Osteoblast (primary cell): ENCODE results near the gene AQP12A. TPM values are rescaled to one million over a fixed set of nuclear protein-coding genes. Genes with fewer than 3 reads are reported as not detected.

Experiments used
- DNase-seq: peaks from one replicate; pipeline ENCODE4 v3.0.0; 2011; ENCODE audit warnings: low spot score, mixed read lengths; ENCODE audit not compliant: insufficient read length; ENCODE audit errors: missing footprints
- H2AFZ ChIP-seq: 2 replicates; pipeline ENCODE4 v1.6.0; 2011; ENCODE audit warnings: mild to moderate bottlenecking, low read length
- H3K27ac ChIP-seq: 2 replicates; pipeline ENCODE4 v1.5.1; 2011; ENCODE audit warnings: mild to moderate bottlenecking, low read depth, low read length, moderate library complexity
- H3K27me3 ChIP-seq: 2 replicates; pipeline ENCODE4 v1.6.0; 2012; ENCODE audit warnings: mild to moderate bottlenecking, control low read depth, inconsistent platforms, low read length, moderate library complexity; ENCODE audit not compliant: insufficient read depth
- H3K36me3 ChIP-seq: 2 replicates; pipeline ENCODE4 v1.5.1; 2011; ENCODE audit warnings: mild to moderate bottlenecking, low read length, control low read depth, moderate library complexity; ENCODE audit not compliant: insufficient read depth
- H3K4me1 ChIP-seq: 2 replicates; pipeline ENCODE4 v1.5.1; 2011; ENCODE audit warnings: mild to moderate bottlenecking, low read length, control low read depth, moderate library complexity; ENCODE audit not compliant: insufficient read depth
- H3K4me2 ChIP-seq: 2 replicates; pipeline ENCODE4 v1.6.0; 2011; ENCODE audit warnings: mild to moderate bottlenecking, low read length; ENCODE audit not compliant: insufficient read depth
- H3K4me3 ChIP-seq: fragments of 200-600 bp; sonication (generic); 3 replicates; pipeline ENCODE4 v1.5.1; 2012; ENCODE audit warnings: mild to moderate bottlenecking, low read length, inconsistent platforms; ENCODE audit not compliant: insufficient read depth
- H3K79me2 ChIP-seq: 2 replicates; pipeline ENCODE4 v1.6.0; 2012; ENCODE audit warnings: mild to moderate bottlenecking, low read length, control low read depth, inconsistent platforms; ENCODE audit not compliant: insufficient read depth
- H3K9me3 ChIP-seq: 2 replicates; pipeline ENCODE4 v1.5.1; 2011; ENCODE audit warnings: low read depth, low read length, control low read depth
- H4K20me1 ChIP-seq: 2 replicates; pipeline ENCODE4 v1.6.0; 2012; ENCODE audit warnings: mild to moderate bottlenecking, low read length, control low read depth; ENCODE audit not compliant: insufficient read depth
- total RNA-seq: library from RNA; depleted of rRNA; stranded (reverse); fragments of >200 nt; gene quantifications from 2 replicates; pipeline ENCODE4 v1.2.3, GENCODE V29; 2012
- TF ChIP-seq, protein P1 (sequence below): IDR thresholded peaks from 2 replicates; pipeline ENCODE4 v1.5.1; 2011; ENCODE audit warnings: mild to moderate bottlenecking, low read depth, low read length, moderate library complexity; ENCODE audit errors: extremely low read depth

AQP12A gene
- total RNA-seq, 1 donor, result not detected

DNA sequence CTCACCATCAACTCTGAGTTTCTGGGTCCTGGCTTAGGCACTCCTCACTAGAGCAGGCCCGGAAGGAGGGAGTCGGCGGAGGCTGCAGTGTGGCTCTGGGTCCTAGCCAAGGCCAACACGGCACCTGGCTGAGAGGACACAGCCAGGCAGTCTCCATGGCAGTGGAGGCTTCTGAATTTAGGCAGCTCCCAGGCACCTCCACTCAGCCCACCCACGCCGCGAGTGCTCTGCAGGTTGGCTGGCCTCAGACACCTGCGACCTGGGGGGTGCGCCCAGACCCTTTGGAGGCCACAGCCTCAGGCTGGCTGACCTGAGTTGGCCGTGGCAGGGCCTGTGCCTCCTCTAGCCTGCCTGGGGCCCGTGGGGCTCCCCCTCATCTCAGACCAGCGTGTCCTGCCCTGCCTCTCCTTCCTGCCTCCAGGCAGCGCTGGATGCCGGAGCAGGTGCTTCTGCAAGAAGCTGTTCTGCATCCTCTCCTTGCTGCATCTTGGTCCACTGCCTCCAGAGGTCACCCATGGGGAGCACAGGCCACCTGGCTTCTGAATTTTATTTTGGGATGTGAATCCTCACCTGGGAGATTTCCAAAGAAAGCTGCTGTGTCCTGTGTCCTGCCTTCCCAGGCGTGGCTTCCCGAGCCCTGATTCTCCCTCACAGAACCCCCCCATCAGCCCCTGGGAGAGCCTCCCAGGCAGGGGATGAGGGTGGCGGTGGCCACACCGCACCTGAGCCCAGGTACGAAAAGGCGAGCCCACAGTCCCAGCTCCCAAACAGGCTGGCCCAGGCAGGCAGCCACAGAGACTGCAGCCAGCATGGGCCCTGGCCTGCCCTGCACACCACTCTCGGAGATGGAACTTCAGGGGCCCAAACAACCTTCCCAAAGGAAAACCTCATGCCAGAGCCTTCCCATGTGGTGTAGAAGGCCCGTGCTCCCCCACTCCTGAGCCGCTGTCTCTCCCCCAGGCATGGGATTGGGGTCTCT, 23.4 kb downstream of the AQP12A start:
- no peaks in the 10 kb centered on the region for H3K4me1 ChIP-seq
- DNase-seq, result no peak
- no peak overlapping the region for H3K27ac ChIP-seq
- H3K79me2 ChIP-seq, result no peaks in the 10 kb centered on the region
- no peaks in the 10 kb centered on the region for H4K20me1 ChIP-seq
- H3K4me2 ChIP-seq, result no peak overlapping the region
- no peaks in the 10 kb centered on the region for H3K9me3 ChIP-seq
- H3K27me3 ChIP-seq, result peaks cover 12% of the 10 kb centered on the region
- H2AFZ ChIP-seq, result no peak overlapping the region
- no peak overlapping the region for H3K4me3 ChIP-seq
- H3K36me3 ChIP-seq, result no peaks in the 10 kb centered on the region
- TF ChIP-seq, protein P1, sequence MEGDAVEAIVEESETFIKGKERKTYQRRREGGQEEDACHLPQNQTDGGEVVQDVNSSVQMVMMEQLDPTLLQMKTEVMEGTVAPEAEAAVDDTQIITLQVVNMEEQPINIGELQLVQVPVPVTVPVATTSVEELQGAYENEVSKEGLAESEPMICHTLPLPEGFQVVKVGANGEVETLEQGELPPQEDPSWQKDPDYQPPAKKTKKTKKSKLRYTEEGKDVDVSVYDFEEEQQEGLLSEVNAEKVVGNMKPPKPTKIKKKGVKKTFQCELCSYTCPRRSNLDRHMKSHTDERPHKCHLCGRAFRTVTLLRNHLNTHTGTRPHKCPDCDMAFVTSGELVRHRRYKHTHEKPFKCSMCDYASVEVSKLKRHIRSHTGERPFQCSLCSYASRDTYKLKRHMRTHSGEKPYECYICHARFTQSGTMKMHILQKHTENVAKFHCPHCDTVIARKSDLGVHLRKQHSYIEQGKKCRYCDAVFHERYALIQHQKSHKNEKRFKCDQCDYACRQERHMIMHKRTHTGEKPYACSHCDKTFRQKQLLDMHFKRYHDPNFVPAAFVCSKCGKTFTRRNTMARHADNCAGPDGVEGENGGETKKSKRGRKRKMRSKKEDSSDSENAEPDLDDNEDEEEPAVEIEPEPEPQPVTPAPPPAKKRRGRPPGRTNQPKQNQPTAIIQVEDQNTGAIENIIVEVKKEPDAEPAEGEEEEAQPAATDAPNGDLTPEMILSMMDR, result no peak

DNA sequence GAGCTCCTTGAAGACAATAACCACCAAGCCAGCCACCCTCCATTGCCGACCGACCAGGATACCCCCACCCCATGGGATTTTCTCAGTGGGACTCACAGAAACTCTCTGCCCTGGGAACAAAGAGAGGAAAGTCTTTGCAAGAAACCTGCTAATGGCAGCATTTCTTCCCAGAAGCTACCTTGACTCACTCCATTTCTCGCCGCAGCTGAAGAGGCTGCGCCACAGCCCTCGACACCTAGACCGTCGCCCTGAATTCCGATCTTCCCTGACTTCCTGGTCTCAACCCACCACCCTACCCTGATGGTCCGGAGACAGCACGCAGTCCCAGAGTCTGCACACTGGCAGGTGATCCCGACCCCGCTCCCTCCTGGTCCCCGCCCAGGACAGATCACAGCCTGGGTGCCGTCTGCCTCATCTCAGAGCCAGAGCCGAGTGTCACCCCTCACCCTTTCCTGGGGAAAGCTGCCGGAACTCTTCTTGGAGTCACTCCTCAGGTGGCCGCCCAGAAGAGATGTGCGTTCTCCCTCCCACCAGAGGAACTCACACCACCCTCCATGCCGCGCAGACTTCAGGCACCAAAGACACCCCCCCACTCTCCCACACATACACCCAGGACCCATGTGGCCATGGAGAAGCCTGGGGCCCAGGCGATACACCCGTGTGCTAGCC, 24.6 kb downstream of the AQP12A start:
- Histone ChIP-seq H3K36me3 (no peaks in the 10 kb centered on the region), H3K27me3 (peaks cover 12% of the 10 kb centered on the region), H3K27ac (no peak overlapping the region), H3K79me2 (no peaks in the 10 kb centered on the region), H3K4me2 (no peak overlapping the region), H4K20me1 (no peaks in the 10 kb centered on the region), H3K4me1 (no peaks in the 10 kb centered on the region), H3K9me3 (no peaks in the 10 kb centered on the region), H3K4me3 (no peak overlapping the region), H2AFZ (no peak overlapping the region)
- DNase-seq, result no peak
- TF ChIP-seq, protein P1, result no peak

DNA sequence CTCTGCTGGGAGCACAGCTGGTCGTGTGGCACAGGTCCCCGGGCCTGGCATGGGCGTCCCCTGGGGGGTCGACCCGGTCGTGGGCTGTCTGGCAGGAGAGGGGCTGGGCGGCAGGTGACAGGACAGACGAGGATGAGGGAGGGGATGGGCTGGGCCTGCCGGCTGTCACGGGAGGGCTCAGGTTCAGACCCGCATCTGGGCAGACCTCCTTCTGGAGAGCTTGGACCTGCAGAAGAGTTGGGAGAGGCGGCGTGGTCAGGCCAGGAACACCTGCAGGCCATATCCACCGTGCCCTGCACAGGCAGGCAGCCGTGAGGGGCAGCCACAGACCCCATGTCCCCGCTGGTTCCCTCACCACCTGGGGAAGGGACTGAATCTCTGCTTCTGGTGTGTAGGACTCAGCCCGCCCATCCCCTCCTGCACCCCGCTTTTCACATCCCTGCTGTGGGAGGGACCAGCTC, 25.5 kb downstream of the AQP12A start:
- no peak overlapping the region for H2AFZ ChIP-seq
- no peak for DNase-seq
- no peak overlapping the region for H3K4me3 ChIP-seq
- H3K9me3 ChIP-seq, result no peaks in the 10 kb centered on the region
- no peaks in the 10 kb centered on the region for H3K36me3 ChIP-seq
- H3K27me3 ChIP-seq, result peaks cover 12% of the 10 kb centered on the region
- H3K79me2 ChIP-seq, result no peaks in the 10 kb centered on the region
- TF ChIP-seq, protein P1, result no peak
- no peak overlapping the region for H3K4me2 ChIP-seq
- H3K4me1 ChIP-seq, result no peaks in the 10 kb centered on the region
- H4K20me1 ChIP-seq, result no peaks in the 10 kb centered on the region
- H3K27ac ChIP-seq, result no peak overlapping the region
